HEK293 (cell line): ENCODE data around the gene CTSA.

Experiments
- GLIS1 ChIP-seq: fragments of 450-650 bp; formaldehyde crosslinking; IDR thresholded peaks from 2 replicates; pipeline ENCODE4 v1.5.1; 2016; ENCODE audit warnings: missing biosample characterization, missing genetic modification characterization
- ZNF138 ChIP-seq: fragments of 450-650 bp; formaldehyde crosslinking; IDR thresholded peaks from 2 replicates; pipeline ENCODE4 v1.5.1; 2016; ENCODE audit warnings: missing biosample characterization, missing genetic modification characterization, borderline replicate concordance
- ZNF707 ChIP-seq: fragments of 450-650 bp; formaldehyde crosslinking; IDR thresholded peaks from 2 replicates; pipeline ENCODE4 v1.5.1; 2016; ENCODE audit warnings: missing biosample characterization, missing genetic modification characterization
- TF ChIP-seq, protein P1 (sequence below): fragments of 450-650 bp; formaldehyde crosslinking; IDR thresholded peaks from 2 replicates; pipeline ENCODE4 v1.5.1; 2016; ENCODE audit warnings: missing biosample characterization, missing genetic modification characterization

DNA sequence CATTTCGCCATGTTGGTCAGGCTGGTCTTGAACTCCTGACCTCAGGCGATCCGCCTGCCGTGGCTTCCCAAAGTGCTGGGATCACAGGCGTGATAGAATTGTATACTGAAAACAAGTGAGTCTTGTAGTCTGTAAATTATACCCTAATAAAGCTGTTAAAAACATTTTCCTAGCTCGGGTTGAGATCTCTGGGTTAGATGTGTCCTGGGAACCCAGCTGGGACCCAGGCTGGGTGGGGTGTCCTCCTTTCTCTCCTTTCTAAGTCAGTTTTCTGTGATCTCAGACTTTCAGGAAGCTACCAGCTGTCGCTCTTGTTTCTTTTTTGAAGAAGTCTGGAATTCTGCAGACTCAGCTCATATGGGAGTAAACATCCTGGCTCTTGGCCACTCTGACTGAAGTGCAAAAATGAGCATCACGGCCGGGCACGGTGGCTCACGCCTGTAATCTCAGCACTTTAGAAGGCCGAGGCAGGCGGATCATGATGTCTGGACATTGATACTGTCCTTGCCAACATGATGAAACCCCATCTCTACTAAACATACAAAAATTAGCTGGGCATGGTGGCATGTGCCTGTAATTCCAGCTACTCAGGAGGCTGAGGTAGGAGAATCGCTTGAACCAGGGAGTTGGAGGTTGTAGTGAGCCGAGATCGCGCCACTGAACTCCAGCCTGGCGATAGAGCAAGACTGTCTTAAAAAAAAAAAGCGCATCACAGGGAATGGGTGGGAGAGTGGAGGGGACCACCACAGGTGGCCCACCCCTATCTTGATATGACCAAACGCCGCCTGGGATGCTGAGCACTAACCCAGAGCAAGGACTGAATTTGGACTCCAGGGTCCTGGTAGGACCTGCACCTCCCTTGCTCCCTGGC is 33.5 kb downstream of the CTSA start:
- TF ChIP-seq, protein P1, sequence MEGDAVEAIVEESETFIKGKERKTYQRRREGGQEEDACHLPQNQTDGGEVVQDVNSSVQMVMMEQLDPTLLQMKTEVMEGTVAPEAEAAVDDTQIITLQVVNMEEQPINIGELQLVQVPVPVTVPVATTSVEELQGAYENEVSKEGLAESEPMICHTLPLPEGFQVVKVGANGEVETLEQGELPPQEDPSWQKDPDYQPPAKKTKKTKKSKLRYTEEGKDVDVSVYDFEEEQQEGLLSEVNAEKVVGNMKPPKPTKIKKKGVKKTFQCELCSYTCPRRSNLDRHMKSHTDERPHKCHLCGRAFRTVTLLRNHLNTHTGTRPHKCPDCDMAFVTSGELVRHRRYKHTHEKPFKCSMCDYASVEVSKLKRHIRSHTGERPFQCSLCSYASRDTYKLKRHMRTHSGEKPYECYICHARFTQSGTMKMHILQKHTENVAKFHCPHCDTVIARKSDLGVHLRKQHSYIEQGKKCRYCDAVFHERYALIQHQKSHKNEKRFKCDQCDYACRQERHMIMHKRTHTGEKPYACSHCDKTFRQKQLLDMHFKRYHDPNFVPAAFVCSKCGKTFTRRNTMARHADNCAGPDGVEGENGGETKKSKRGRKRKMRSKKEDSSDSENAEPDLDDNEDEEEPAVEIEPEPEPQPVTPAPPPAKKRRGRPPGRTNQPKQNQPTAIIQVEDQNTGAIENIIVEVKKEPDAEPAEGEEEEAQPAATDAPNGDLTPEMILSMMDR (tag by site-specific recombination): no peak
- TF ChIP-seq GLIS1 (tag by site-specific recombination) (no peak), ZNF707 (no peak), ZNF138 (tag by site-specific recombination) (no peak)
